ENCODE measurements around the gene FOXP1. TPM values are rescaled to one million over a fixed set of nuclear protein-coding genes. Genes with fewer than 3 reads are reported as not detected.

The FOXP1 gene
- total and polyA plus RNA-seq, 9 of the 15 experiments (the other 6 are each of a cell fraction or from before 2014, with no cell fraction given): 7.7 to 34.5 (median 13.7) TPM

- TF ChIP-seq PATZ1 (CRISPR knock-in tag; IDR thresholded peaks at IDR 0.05; ENCODE audit: borderline replicate concordance): no peak
- TF ChIP-seq ZNF766 (CRISPR knock-in tag; conservative IDR thresholded peaks at IDR 0.05): peak; percentile 71; the same call in 1 of the 2 replicates
- peak; percentile 97 to 99 for TF ChIP-seq RCOR1 (IDR thresholded peaks at IDR 0.05; ENCODE audit: borderline replicate concordance in 1 of 2, low read depth in 2 of 2, low read length in 2 of 2)
- no peak for TF ChIP-seq U2AF2 (optimal IDR thresholded peaks at IDR 0.05; ENCODE audit: low read depth, low read length)
- no peak for TF ChIP-seq ZNF444 (CRISPR knock-in tag; IDR thresholded peaks at IDR 0.05)
- TF ChIP-seq ZNF41 (CRISPR knock-in tag; conservative IDR thresholded peaks at IDR 0.05): no peak
- TF ChIP-seq U2AF1 (optimal IDR thresholded peaks at IDR 0.05; ENCODE audit: low read depth, low read length): no peak
- no peak for TF ChIP-seq ZNF561 (CRISPR knock-in tag; conservative IDR thresholded peaks at IDR 0.05)
- no peak for TF ChIP-seq MED1 (CRISPR knock-in tag; IDR thresholded peaks at IDR 0.05; ENCODE audit: borderline replicate concordance)
- no peak for TF ChIP-seq BRD4 (IDR thresholded peaks at IDR 0.05)
- no peak for TF ChIP-seq ZNF398 (CRISPR knock-in tag; IDR thresholded peaks at IDR 0.05)
- no peak for TF ChIP-seq ELF1 (tag; IDR thresholded peaks at IDR 0.05)
- no peak for TF ChIP-seq GTF2A2 (tag; IDR thresholded peaks at IDR 0.05)
- no peak for TF ChIP-seq MITF (IDR thresholded peaks at IDR 0.05)
- TF ChIP-seq TEAD4 (IDR thresholded peaks at IDR 0.05; ENCODE audit: low read length): peak; percentile 96
- TF ChIP-seq TEAD4 (CRISPR knock-in tag; IDR thresholded peaks at IDR 0.05; ENCODE audit: borderline replicate concordance): no peak
- TF ChIP-seq ZNF124 (CRISPR knock-in tag; IDR thresholded peaks at IDR 0.05): no peak
- no peak for TF ChIP-seq ETV1 (tag; conservative IDR thresholded peaks at IDR 0.05; ENCODE audit: low read depth)
- TF ChIP-seq ADNP (tag; IDR thresholded peaks at IDR 0.05): peak; percentile 50
- TF ChIP-seq RBM34 (IDR thresholded peaks at IDR 0.05; ENCODE audit: borderline replicate concordance, insufficient read depth, low read length): no peak
Observed at GRCh38 chr3:71208211-71209095, 375.1 kb downstream of the FOXP1 start (continued).
